ENCODE results near the gene FTCDNL1.

FTCDNL1 gene

GRCh38 chr2:199842631-199843395, 8.2 kb downstream of the FTCDNL1 start:
- DNase-seq (ENCODE audit: low read depth) = no peak

DNA sequence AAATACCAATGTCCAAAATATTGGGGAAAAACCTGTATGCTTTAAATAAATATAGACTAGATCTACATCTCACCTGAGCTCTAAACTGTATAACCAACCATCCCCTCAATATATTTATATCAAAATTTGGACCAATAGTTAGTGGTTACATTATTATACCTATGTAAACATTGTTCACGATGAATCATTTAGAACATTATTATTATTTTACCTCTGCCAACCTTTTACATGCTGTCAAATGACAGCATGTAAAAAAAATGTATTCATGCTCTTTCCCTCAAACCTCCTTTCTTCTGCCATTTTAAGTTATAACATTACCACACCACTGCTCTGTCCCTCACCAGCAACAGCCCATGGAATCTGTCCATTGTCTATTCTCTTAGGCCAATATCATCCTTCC, 9.6 kb downstream of the FTCDNL1 start:
- no peak for DNase-seq (ENCODE audit: low read depth)

GRCh38 chr2:199838399-199838798, 12.6 kb downstream of the FTCDNL1 start:
- DNase-seq (ENCODE audit: low read depth) = no peak

DNA sequence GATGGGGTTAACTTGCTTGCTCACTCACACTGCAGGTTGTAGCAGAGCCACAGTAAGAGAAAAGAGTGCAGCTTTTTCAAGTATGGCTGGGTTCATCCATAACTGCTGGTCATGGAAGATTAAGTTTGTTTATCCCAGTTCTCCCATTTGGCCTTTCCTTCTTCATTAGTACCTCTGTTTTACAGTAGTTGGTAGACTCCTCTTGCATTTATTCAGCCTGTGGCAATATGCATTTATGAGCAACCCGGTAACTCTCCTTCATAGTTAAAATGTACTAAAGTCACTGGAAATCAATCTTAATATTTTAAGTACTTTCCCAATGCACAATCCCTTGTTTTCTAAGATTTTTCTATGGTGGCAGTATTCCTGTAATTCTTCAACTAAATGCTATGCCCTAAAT, 14.0 kb downstream of the FTCDNL1 start:
- DNase-seq (ENCODE audit: low read depth) = no peak

GRCh38 chr2:199833525-199833924, 17.5 kb downstream of the FTCDNL1 start:
- DNase-seq (ENCODE audit: low read depth) = no peak

DNA sequence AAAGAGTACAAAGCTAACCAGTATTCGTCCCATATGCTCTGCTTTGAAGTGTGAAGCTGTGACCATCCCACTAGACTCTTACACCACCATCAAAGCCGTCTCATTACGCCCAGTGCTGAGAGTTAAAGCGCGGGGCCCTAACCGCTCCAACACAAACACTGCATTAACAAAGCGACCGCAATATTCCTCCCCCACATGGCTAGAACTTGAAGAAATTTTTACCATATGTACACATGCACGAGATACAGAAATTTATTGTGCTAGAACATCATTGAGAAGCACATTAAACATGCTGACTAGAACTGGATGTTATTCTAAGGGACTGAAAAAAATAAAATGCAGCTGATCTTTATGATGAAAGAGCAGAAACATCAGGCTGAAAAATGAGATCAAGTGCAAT, 20.5 kb downstream of the FTCDNL1 start:
- DNase-seq (ENCODE audit: low read depth) = no peak

GRCh38 chr2:199829628-199830027, 21.4 kb downstream of the FTCDNL1 start:
- no peak for DNase-seq (ENCODE audit: low read depth)

DNA sequence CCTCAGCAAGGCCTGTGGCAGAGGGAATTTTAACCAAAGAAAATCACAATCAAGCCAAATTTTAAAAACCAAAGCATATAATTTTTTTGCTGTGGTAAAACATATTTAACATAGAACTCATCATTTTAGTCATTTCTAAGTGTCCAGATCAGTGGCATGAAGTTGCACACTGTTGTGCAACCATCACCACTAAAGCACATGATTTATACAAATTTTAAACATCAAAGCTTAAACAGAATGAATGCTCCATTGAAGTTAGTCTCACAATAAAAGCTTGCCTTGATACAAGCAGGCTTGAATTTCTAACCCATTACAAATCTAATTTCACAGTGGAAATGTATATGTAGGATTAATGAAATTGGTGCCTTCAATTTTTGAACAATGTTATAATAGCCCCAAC, 31.2 kb downstream of the FTCDNL1 start:
- DNase-seq (ENCODE audit: low read depth) = no peak

DNA sequence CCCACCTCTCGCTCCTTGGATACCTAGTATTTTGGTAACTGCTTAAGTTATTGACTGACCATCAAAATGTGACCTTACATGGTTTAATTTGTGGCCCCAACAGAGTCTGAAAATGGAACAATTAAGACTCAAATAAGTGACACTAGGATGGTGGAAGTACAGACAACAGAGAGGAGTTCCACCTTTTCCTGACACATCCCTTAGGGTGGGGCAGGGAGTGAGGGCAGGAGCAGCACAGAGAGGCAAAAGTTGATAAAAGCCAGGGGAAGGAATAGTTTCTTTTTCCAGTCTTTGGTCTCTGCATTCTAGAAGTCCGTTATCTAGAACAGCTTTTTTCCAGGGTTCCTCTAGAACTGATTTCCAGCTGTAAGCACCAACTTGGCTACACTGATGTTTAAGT, 32.2 kb downstream of the FTCDNL1 start:
- no peak for DNase-seq (ENCODE audit: low read depth)

DNA sequence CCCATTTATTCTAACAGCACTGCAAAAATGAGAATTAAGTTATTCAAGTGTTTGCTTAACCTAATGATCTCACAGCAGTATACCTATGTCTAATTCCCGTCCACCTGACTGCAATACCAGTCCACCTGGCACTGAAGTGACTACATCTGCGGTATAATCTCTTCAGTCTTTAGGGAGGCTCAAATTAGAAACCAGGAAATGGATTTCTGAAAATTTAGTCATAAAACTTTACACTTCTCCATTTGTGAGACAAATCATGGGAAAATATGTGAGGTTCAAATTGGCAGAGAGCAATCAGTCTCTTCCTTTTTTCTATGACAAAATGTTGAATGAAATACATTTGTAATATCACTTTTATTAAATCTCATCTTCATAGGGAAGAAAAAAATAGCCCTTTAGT, 33.0 kb downstream of the FTCDNL1 start:
- DNase-seq (ENCODE audit: low read depth) = no peak

- DNase-seq (ENCODE audit: low read depth) = no peak
Measured at GRCh38 chr2:199814817-199815211, 36.2 kb downstream of the FTCDNL1 start.

DNA sequence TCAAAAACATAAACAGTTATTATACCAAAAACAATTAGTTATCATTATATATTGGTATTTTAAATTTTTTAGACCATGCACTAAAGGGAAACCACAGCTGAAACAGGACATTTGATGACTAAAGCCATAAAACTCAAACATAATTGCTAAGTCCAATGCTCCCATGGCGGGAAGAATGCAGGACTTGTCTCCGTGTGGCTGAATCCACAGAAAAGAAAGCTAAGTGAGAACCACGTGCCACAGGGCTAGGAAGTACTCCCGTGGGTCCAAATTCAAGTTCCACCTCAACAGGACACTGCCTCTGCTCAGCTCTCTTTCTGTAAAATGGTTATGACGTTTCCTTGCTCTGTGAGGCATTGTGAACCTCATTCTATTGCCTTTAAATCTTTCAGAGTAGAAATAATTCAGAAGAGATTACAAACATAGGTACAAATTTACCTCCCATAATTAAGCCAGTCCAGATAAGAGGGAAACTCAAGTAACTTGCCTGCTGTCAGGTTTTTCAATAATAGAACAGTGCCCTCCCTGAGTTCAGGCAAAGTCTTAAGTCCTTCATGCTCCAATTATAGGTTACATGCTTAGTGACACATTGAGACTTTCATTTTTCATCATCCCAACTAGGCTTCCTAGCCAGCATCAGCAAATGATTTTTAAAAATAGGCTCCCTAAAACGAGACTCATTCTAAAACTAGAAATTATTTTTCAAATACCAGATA, 36.7 kb downstream of the FTCDNL1 start:
- no peak for DNase-seq (ENCODE audit: low read depth)

- DNase-seq (ENCODE audit: low read depth) = no peak
Measured at GRCh38 chr2:199812493-199812892, 38.5 kb downstream of the FTCDNL1 start.

DNA sequence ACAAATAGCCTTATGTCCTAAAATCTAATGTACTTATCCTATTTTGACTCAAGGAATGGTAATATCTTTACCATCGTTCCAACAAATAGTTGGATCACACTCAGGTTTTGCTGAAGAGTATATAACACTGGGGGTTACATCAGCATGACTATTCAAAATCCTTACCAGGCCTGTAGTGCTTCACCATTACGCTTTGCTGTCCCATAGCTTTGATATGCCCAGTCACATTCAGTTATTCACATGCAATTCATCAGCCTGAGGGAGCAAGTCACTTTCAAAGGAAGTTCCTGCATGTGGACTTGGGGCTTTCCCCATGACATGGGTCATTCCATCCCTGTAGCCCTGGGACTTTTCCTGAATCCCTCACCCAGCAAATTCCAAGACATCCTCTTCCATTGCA, 39.6 kb downstream of the FTCDNL1 start:
- DNase-seq (ENCODE audit: low read depth) = no peak

GRCh38 chr2:199810422-199811171, 40.4 kb downstream of the FTCDNL1 start:
- no peak for DNase-seq (ENCODE audit: low read depth)

- DNase-seq (ENCODE audit: low read depth) = no peak
Measured at GRCh38 chr2:199807966-199808365, 43.0 kb downstream of the FTCDNL1 start.

DNA sequence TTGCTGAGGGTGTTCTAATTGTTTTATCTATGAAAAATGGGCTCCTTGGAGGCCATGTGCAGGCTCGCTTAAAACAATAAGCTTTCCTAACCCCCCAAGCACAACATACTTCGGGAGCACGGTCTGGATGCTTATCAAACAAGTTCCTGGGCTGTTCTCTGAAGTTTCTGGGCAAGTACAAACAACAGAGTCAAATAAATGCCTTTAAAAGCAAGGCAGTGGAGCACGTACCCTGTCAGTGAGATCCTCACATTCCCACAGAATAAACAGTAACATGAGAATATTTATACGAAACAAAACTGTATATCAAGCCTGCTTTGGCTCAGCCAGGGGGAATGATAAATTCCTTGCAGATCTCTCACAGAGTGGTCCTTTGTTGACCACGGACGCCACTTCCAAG, 44.8 kb downstream of the FTCDNL1 start:
- DNase-seq (ENCODE audit: low read depth) = no peak

GRCh38 chr2:199804831-199805230, 46.2 kb downstream of the FTCDNL1 start:
- no peak for DNase-seq (ENCODE audit: low read depth)

- DNase-seq (ENCODE audit: low read depth) = no peak
Measured at GRCh38 chr2:199798831-199799580, 52.0 kb downstream of the FTCDNL1 start.

DNA sequence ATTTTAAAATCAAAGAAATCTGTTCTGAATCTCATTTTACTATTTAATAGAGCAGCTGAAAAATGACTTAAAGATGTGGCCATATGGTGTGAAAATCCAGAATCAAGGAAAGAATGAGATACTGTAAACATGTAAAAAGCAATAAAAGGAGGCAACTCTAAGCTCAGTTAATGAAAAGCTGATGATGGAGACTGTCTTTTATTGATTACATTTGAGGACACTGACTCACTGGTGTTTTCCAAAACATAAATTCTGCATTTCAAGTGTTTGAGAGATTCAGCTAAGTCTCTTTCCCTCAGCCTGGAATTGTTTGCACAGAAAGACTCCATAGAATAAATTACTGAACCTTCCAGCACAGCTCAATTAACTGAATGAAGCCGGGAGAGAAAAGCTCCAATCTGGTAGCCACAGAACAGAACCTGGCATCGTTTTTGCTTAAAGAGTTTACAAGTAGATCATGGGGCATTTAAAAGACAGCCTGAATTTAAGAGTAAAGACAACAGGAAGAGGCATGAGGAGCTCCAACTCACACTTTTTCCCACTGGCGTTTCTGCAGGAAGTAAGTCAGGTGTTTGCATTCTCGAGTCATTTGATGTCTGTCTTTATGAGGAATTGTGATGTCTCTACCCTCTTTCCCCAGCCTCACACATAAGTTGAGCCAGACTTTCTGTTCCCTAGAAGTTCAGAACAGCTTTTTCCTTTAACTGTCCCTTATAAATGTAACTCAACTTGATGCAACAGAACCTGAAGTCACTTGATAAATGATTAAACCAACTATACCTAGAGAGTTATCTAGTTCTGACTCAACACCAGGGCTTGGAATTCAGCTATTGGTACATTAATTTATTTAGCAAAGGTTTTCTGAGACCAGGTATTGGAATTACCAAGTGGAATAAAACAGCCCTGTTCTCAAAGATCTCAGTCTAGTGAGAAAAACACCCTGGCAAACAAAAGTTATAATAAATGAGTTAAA, 53.3 kb downstream of the FTCDNL1 start:
- no peak for DNase-seq (ENCODE audit: low read depth)

DNA sequence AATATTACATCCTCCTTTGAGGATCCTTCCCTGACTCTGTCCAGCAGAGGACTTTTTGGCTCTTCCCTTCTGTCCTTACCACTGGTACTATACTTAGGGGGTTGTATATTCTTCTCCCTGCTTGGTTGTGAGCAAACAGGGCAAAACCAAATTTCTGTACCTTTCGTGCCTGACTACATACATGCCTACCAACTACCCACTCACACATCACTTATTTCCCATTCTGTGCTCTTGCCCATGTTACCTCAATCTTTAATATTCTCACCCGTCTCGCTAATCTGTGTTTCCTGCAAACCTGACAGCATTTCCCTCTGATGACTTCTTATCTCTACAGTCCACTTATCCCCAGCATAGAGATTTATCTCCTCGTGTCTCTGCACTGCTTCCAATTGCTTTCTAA, 58.6 kb downstream of the FTCDNL1 start:
- DNase-seq (ENCODE audit: low read depth) = no peak
